ENCODE data around the gene ITGAL. TPM values are rescaled to one million over a fixed set of nuclear protein-coding genes. Genes with fewer than 3 reads are reported as not detected.

Gene ITGAL
- total and polyA plus RNA-seq, 4 donors = 4.3 to 11.8 (median 6.9) TPM

- no peak overlapping the region for H3K9ac ChIP-seq (ENCODE audit: low read depth in 1 of 2, low read length in 2 of 2)
- H3K4me3 ChIP-seq (ENCODE audit: low read depth in 1 of 3, low read length in 3 of 3) = no peak overlapping the region
- no peaks in the 10 kb centered on the region for H3K27me3 ChIP-seq (ENCODE audit: control insufficient read depth in 4 of 4, insufficient read depth in 4 of 4, low read length in 3 of 4)
- H3K4me1 ChIP-seq (ENCODE audit: control insufficient read depth in 4 of 4, insufficient read depth in 4 of 4, low read length in 3 of 4) = peaks cover 0 to 16% (median 7%) of the 10 kb centered on the region in 4 donors
- no peak for DNase-seq (ENCODE audit: low spot score)
- peaks cover 0 to 2% (median 2%) of the 10 kb centered on the region in 4 donors for H3K36me3 ChIP-seq (ENCODE audit: control insufficient read depth in 4 of 4, insufficient read depth in 3 of 4, low read depth in 1 of 4, low read length in 3 of 4)
- no peaks in the 10 kb centered on the region for H3K9me3 ChIP-seq (ENCODE audit: control insufficient read depth in 4 of 4, low read length in 3 of 4)
- no peak overlapping the region for H3K27ac ChIP-seq (ENCODE audit: low read depth in 1 of 2, low read length in 2 of 2)
- TF ChIP-seq MAX (IDR thresholded peaks at IDR 0.05) (no peak), HNF4G (IDR thresholded peaks at IDR 0.05) (no peak), YY1 (IDR thresholded peaks at IDR 0.05) (no peak), GABPA (IDR thresholded peaks at IDR 0.05 in 1 of 2, conservative IDR thresholded peaks at IDR 0.05 in 1 of 2) (no peak)
- WGBS = 89% methylated on average over 7 of the region's 7 CpGs
These were observed 13.4 kb downstream of the ITGAL start for GRCh38 chr16:30485818-30486436.

- H3K4me1 ChIP-seq (ENCODE audit: control insufficient read depth in 4 of 4, insufficient read depth in 4 of 4, low read length in 3 of 4) = peaks cover 0 to 16% (median 8%) of the 10 kb centered on the region in 4 donors
- H3K27me3 ChIP-seq (ENCODE audit: control insufficient read depth in 4 of 4, insufficient read depth in 4 of 4, low read length in 3 of 4) = no peaks in the 10 kb centered on the region
- H3K4me3 ChIP-seq (ENCODE audit: low read depth in 1 of 3, low read length in 3 of 3) = no peak overlapping the region
- peak; percentile 39 for DNase-seq (ENCODE audit: low spot score)
- WGBS = 46% methylated on average over 11 of the region's 11 CpGs
- peak overlapping the region; percentile 78 for H3K27ac ChIP-seq (ENCODE audit: low read depth in 1 of 2, low read length in 2 of 2)
- no peak overlapping the region for H3K9ac ChIP-seq (ENCODE audit: low read depth in 1 of 2, low read length in 2 of 2)
- peaks cover 0 to under 1% (median 0%) of the 10 kb centered on the region in 4 donors for H3K36me3 ChIP-seq (ENCODE audit: control insufficient read depth in 4 of 4, insufficient read depth in 3 of 4, low read depth in 1 of 4, low read length in 3 of 4)
- H3K9me3 ChIP-seq (ENCODE audit: control insufficient read depth in 4 of 4, low read length in 3 of 4) = no peaks in the 10 kb centered on the region
- TF ChIP-seq HNF4G (IDR thresholded peaks at IDR 0.05) (no peak), REST (IDR thresholded peaks at IDR 0.05) (peak; percentile 68), YY1 (IDR thresholded peaks at IDR 0.05) (peak; percentile 66), MAX (IDR thresholded peaks at IDR 0.05) (peak; percentile 78), HNF4A (conservative IDR thresholded peaks at IDR 0.05) (peak; percentile 60 to 74), TAF1 (conservative IDR thresholded peaks at IDR 0.05) (no peak), SP1 (IDR thresholded peaks at IDR 0.05) (peak; percentile 78), NR2F2 (IDR thresholded peaks at IDR 0.05) (no peak), RAD21 (IDR thresholded peaks at IDR 0.05) (peak; percentile 21 to 40), JUND (IDR thresholded peaks at IDR 0.05) (peak in 1 of 2 donors; percentile 25), RXRA (IDR thresholded peaks at IDR 0.05) (peak; percentile 62 to 77), GABPA (IDR thresholded peaks at IDR 0.05 in 1 of 2, conservative IDR thresholded peaks at IDR 0.05 in 1 of 2) (peak in 1 of 2 donors; percentile 49), FOXA2 (IDR thresholded peaks at IDR 0.05) (peak; percentile 78), FOXA1 (IDR thresholded peaks at IDR 0.05) (peak; percentile 26), EGR1 (IDR thresholded peaks at IDR 0.05; ENCODE audit: low read depth in 2 of 2) (peak in 1 of 2 donors; percentile 23), ZBTB33 (IDR thresholded peaks at IDR 0.05) (no peak), CTCF (IDR thresholded peaks at IDR 0.05; ENCODE audit: low read depth, low read length, missing input control) (no peak), ATF3 (IDR thresholded peaks at IDR 0.05) (no peak)
These were observed 16.4 kb downstream of the ITGAL start for GRCh38 chr16:30488764-30489605.
